K562 (cell line): ENCODE measurements around the gene NRF1. TPM values are rescaled to one million over a fixed set of nuclear protein-coding genes. Genes with fewer than 3 reads are reported as not detected.
A peak's percentile ranks its signal among the peaks of the same experiment; 100 is the strongest.

Experiments used
- CAMTA2 ChIP-seq: fragments of 250-450 bp; sonication (Bioruptor Pico); conservative IDR thresholded peaks from 2 replicates; pipeline ENCODE4 v1.5.1; 2022
- ETV5 ChIP-seq: sonication (generic); formaldehyde crosslinking; IDR thresholded peaks from 2 replicates; pipeline ENCODE4 v1.4.0; 2020; ENCODE audit warnings: low read depth, mild to moderate bottlenecking, missing genetic modification reagents
- FOXA3 ChIP-seq, 2 experiments: fragments of 450-650 bp in 1 of 2; sonication (generic) in 1 of 2; formaldehyde crosslinking; IDR thresholded peaks in 1 of 2; conservative IDR thresholded peaks in 1 of 2; 2 replicates each; pipeline versions ENCODE4 v1.4.0 to v1.8.0; 2020 to 2022; ENCODE audit warnings: mild to moderate bottlenecking in 2 of 2, missing genetic modification reagents in 1 of 2
- GATA2 ChIP-seq: sonication (generic); formaldehyde crosslinking; IDR thresholded peaks from 2 replicates; pipeline ENCODE4 v1.4.0; 2020; ENCODE audit warnings: mild to moderate bottlenecking, missing genetic modification reagents
- NFIC ChIP-seq: fragments of 450-650 bp; IDR thresholded peaks from 2 replicates; pipeline ENCODE4 v1.6.1; 2017; ENCODE audit warnings: mild to moderate bottlenecking, inconsistent platforms
- NR2C1 ChIP-seq, 2 experiments: fragments of 450-650 bp; IDR thresholded peaks; 2 replicates each; pipeline ENCODE4 v1.6.1; 2017; ENCODE audit warnings: mild to moderate bottlenecking in 2 of 2, antibody characterized with exemption in 1 of 2, inconsistent platforms in 1 of 2, missing compliant biosample characterization in 1 of 2, missing genetic modification characterization in 1 of 2
- PHF8 ChIP-seq: fragments of 200-600 bp; sonication (generic); IDR thresholded peaks from 2 replicates; pipeline ENCODE4 v1.6.1; 2012; ENCODE audit warnings: mixed run types, mild to moderate bottlenecking, inconsistent platforms, low read length, moderate library complexity, borderline replicate concordance
- SMAD4 ChIP-seq: fragments of 250-450 bp; sonication (Bioruptor Pico); conservative IDR thresholded peaks from 2 replicates; pipeline ENCODE4 v1.8.0; 2021; ENCODE audit warnings: inconsistent platforms, mild to moderate bottlenecking, moderate library complexity
- ZEB2 ChIP-seq: fragments of 450-650 bp; IDR thresholded peaks from 2 replicates; pipeline ENCODE4 v1.6.1; 2016
- ZNF174 ChIP-seq: fragments of 250-450 bp; sonication (Bioruptor Pico); IDR thresholded peaks from 2 replicates; pipeline ENCODE4 v1.4.0; 2020; ENCODE audit warnings: mild to moderate bottlenecking
- polyA plus RNA-seq, 8 experiments: library from polyadenylated mRNA; depleted of rRNA in 4 of 8; stranded (reverse) in 5 of 8; unstranded in 3 of 8; fragments of >200 nt; fragmentation: Nextera tagmentation in 2 of 8; fragmentation: Illumina TruSeq in 1 of 8; extraction: Ambion mirVana in 2 of 8; extraction: Trizol in 1 of 8; gene quantifications; 2 replicates each; pipeline versions ENCODE4 v1.2.1 to v1.2.3, GENCODE V29; 2011 to 2014; ENCODE audit warnings: inconsistent platforms in 1 of 8, missing spikeins in 1 of 8
- total RNA-seq, 7 experiments: library from RNA; depleted of rRNA in 6 of 7; stranded (reverse); fragments of >200 nt in 6 of 7; fragmentation: Illumina TruSeq in 2 of 7; extraction: Trizol in 2 of 7; gene quantifications; 2 replicates each; pipeline versions ENCODE4 v1.2.1 to v1.2.3, GENCODE V29; 2011 to 2021; ENCODE audit warnings: low replicate concordance in 1 of 7
- TF ChIP-seq, protein P1 (sequence below): fragments of 250-450 bp; sonication (Bioruptor Pico); IDR thresholded peaks from 2 replicates; pipeline ENCODE4 v1.4.0; 2020; ENCODE audit warnings: mild to moderate bottlenecking
- TF ChIP-seq, protein P2 (sequence below): sonication (generic); formaldehyde crosslinking; IDR thresholded peaks from 2 replicates; pipeline ENCODE4 v1.8.1; 2023; ENCODE audit warnings: mild to moderate bottlenecking, missing genetic modification reagents
- TF ChIP-seq, protein P3 (sequence below): IDR thresholded peaks from 3 replicates; pipeline ENCODE4 v1.6.1; 2011; ENCODE audit warnings: borderline replicate concordance, mild to moderate bottlenecking; ENCODE audit not compliant: insufficient read length, insufficient read depth
- TF ChIP-seq, protein P4 (sequence below): sonication (generic); formaldehyde crosslinking; IDR thresholded peaks from 2 replicates; pipeline ENCODE4 v1.4.0; 2020; ENCODE audit warnings: mild to moderate bottlenecking, missing genetic modification reagents
- TF ChIP-seq, protein P5 (sequence below): fragments of 450-650 bp; IDR thresholded peaks from 2 replicates; pipeline ENCODE4 v1.6.1; 2016; ENCODE audit warnings: borderline replicate concordance
- TF ChIP-seq, protein P6 (sequence below): sonication (generic); formaldehyde crosslinking; IDR thresholded peaks from 2 replicates; pipeline ENCODE4 v1.9.0; 2022; ENCODE audit warnings: mild to moderate bottlenecking, missing genetic modification reagents

The NRF1 gene
- total and polyA plus RNA-seq, 9 of the 15 experiments (the other 6 are each of a cell fraction or from before 2014, with no cell fraction given), result 8.6 to 28.8 (median 20.3) TPM

DNA sequence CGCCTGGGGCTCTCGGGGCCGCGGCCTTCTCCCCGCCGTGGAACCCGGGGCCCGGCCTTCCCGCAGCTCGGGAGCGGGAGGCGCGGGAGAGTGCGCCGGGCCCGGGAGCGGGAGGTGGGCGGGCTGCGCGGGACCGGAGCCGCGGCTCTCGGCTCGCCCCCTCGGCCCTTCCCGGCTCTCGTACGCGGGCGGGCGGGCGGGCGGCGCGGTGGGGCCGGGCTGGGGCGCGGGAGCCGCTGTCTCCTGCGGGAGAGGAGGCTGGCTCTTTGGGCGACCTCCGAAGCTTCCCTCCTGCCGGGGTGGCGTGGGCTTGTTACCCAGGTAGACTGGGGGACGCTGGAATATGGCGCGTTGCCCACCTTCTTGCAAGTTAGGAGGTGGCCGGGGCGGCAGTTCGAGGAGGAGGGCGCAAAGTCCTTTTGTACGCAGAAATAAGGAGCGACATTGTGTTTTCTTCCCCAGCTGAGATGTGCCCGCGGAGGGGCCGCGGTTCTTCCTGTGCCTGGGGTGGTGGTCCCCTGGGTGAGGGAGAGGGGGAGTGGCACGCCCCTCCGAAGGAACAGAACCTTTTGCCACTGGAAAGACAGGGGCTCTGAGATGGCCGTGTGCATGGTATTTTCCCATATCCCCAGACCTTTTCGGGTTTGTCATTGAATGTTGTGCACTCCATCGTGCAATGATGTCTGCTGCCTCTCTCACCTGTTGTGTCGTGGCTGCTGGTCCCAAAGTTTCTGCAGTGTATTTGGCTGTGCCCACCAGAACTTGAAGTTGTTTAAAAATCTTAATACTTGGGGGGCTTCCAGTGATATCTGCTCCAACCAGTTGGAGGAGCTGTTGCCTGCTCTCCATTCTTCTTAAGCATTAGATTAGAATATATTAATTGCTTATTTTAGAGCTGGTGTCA lies 844 bp downstream of the NRF1 start (continued):
- TF ChIP-seq, protein P1, sequence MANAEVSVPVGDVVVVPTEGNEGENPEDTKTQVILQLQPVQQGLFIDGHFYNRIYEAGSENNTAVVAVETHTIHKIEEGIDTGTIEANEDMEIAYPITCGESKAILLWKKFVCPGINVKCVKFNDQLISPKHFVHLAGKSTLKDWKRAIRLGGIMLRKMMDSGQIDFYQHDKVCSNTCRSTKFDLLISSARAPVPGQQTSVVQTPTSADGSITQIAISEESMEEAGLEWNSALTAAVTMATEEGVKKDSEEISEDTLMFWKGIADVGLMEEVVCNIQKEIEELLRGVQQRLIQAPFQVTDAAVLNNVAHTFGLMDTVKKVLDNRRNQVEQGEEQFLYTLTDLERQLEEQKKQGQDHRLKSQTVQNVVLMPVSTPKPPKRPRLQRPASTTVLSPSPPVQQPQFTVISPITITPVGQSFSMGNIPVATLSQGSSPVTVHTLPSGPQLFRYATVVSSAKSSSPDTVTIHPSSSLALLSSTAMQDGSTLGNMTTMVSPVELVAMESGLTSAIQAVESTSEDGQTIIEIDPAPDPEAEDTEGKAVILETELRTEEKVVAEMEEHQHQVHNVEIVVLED (CRISPR knock-in tag), result no peak
- TF ChIP-seq NR2C1 (IDR thresholded peaks at IDR 0.05), result no peak
- TF ChIP-seq NR2C1 (tag; IDR thresholded peaks at IDR 0.05), result no peak
- TF ChIP-seq FOXA3 (CRISPR knock-in tag; conservative IDR thresholded peaks at IDR 0.05 in 1 of 2, IDR thresholded peaks at IDR 0.05 in 1 of 2), result peak; percentile 10 to 20; a peak in 1 of 4 replicates
- TF ChIP-seq GATA2, result peak; percentile 13; the same call in 1 of the 2 replicates
- no peak for TF ChIP-seq ZNF174 (CRISPR knock-in tag)
- TF ChIP-seq NFIC, result peak; percentile 30; the same call in 1 of the 2 replicates
- TF ChIP-seq ETV5 (CRISPR knock-in tag), result 0 out of 2 replicates have a peak, but pooled peaks have one; percentile 65
- TF ChIP-seq, protein P2, sequence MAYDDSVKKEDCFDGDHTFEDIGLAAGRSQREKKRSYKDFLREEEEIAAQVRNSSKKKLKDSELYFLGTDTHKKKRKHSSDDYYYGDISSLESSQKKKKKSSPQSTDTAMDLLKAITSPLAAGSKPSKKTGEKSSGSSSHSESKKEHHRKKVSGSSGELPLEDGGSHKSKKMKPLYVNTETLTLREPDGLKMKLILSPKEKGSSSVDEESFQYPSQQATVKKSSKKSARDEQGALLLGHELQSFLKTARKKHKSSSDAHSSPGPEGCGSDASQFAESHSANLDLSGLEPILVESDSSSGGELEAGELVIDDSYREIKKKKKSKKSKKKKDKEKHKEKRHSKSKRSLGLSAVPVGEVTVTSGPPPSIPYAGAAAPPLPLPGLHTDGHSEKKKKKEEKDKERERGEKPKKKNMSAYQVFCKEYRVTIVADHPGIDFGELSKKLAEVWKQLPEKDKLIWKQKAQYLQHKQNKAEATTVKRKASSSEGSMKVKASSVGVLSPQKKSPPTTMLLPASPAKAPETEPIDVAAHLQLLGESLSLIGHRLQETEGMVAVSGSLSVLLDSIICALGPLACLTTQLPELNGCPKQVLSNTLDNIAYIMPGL, result peak; percentile 20; the same call in 1 of the 2 replicates
- TF ChIP-seq, protein P3, sequence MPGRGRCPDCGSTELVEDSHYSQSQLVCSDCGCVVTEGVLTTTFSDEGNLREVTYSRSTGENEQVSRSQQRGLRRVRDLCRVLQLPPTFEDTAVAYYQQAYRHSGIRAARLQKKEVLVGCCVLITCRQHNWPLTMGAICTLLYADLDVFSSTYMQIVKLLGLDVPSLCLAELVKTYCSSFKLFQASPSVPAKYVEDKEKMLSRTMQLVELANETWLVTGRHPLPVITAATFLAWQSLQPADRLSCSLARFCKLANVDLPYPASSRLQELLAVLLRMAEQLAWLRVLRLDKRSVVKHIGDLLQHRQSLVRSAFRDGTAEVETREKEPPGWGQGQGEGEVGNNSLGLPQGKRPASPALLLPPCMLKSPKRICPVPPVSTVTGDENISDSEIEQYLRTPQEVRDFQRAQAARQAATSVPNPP, result no peak
- 0 out of 2 replicates have a peak, but pooled peaks have one; percentile 16 for TF ChIP-seq SMAD4
- TF ChIP-seq, protein P4, sequence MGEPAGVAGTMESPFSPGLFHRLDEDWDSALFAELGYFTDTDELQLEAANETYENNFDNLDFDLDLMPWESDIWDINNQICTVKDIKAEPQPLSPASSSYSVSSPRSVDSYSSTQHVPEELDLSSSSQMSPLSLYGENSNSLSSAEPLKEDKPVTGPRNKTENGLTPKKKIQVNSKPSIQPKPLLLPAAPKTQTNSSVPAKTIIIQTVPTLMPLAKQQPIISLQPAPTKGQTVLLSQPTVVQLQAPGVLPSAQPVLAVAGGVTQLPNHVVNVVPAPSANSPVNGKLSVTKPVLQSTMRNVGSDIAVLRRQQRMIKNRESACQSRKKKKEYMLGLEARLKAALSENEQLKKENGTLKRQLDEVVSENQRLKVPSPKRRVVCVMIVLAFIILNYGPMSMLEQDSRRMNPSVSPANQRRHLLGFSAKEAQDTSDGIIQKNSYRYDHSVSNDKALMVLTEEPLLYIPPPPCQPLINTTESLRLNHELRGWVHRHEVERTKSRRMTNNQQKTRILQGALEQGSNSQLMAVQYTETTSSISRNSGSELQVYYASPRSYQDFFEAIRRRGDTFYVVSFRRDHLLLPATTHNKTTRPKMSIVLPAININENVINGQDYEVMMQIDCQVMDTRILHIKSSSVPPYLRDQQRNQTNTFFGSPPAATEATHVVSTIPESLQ, result 0 out of 2 replicates have a peak, but pooled peaks have one; percentile 39
- 0 out of 2 replicates have a peak, but pooled peaks have one; percentile 71 for TF ChIP-seq CAMTA2
- peak; percentile 13; the same call in 1 of the 2 replicates for TF ChIP-seq PHF8
- TF ChIP-seq, protein P5, sequence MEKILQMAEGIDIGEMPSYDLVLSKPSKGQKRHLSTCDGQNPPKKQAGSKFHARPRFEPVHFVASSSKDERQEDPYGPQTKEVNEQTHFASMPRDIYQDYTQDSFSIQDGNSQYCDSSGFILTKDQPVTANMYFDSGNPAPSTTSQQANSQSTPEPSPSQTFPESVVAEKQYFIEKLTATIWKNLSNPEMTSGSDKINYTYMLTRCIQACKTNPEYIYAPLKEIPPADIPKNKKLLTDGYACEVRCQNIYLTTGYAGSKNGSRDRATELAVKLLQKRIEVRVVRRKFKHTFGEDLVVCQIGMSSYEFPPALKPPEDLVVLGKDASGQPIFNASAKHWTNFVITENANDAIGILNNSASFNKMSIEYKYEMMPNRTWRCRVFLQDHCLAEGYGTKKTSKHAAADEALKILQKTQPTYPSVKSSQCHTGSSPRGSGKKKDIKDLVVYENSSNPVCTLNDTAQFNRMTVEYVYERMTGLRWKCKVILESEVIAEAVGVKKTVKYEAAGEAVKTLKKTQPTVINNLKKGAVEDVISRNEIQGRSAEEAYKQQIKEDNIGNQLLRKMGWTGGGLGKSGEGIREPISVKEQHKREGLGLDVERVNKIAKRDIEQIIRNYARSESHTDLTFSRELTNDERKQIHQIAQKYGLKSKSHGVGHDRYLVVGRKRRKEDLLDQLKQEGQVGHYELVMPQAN, result 0 out of 2 replicates have a peak, but pooled peaks have one; percentile 39
- TF ChIP-seq ZEB2, result 0 out of 2 replicates have a peak, but pooled peaks have one; percentile 16
- TF ChIP-seq, protein P6, sequence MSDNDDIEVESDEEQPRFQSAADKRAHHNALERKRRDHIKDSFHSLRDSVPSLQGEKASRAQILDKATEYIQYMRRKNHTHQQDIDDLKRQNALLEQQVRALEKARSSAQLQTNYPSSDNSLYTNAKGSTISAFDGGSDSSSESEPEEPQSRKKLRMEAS, result peak; percentile 38; the same call in 1 of the 2 replicates
